Adrenal gland (tissue), 12 donors: Measurements from ENCODE around the gene CACNA1C. TPM values are rescaled to one million over a fixed set of nuclear protein-coding genes. Genes with fewer than 3 reads are reported as not detected.

Experiments
- DNase-seq, 7 donors: peaks; one replicate each; pipeline ENCODE4 v3.0.0-alpha.2; 2019 to 2020
- H3K27ac ChIP-seq, 5 donors: fragments of 200-600 bp; sonication (generic) in 4 of 5; 1 replicate in 3 of 5; 2 replicates in 2 of 5; pipeline versions ENCODE4 v1.5.1 to v1.8.0; 2016 to 2020; ENCODE audit warnings: mild to moderate bottlenecking in 1 of 5
- H3K27me3 ChIP-seq: fragments of 200-600 bp; 2 replicates; pipeline ENCODE4 v1.8.0; 2021
- H3K36me3 ChIP-seq, 2 donors: fragments of 200-600 bp; replicated peaks in 1 of 2; 1 replicate in 1 of 2; 2 replicates in 1 of 2; pipeline versions ENCODE4 v1.5.1 to v1.8.0; 2018 to 2022
- H3K4me1 ChIP-seq, 2 donors: fragments of 200-600 bp; replicated peaks in 1 of 2; 1 replicate in 1 of 2; 2 replicates in 1 of 2; pipeline versions ENCODE4 v1.5.1 to v1.8.0; 2018 to 2021
- H3K4me3 ChIP-seq, 4 donors: fragments of 200-600 bp; sonication (generic) in 3 of 4; one replicate each; pipeline ENCODE4 v1.5.1; 2016 to 2018
- H3K9me3 ChIP-seq, 3 donors: fragments of 200-600 bp; sonication (generic) in 1 of 3; replicated peaks in 1 of 3; 1 replicate in 2 of 3; 2 replicates in 1 of 3; pipeline versions ENCODE4 v1.5.1 to v1.8.0; 2016 to 2021
- CTCF ChIP-seq, 6 experiments: fragments of 450-650 bp in 4 of 6; fragments of 200-600 bp in 2 of 6; sonication (generic) in 1 of 6; IDR thresholded peaks; 1 replicate in 5 of 6; 2 replicates in 1 of 6; pipeline versions ENCODE4 v1.5.1 to v1.8.0; 2016 to 2021; ENCODE audit warnings: antibody characterized with exemption in 6 of 6, mild to moderate bottlenecking in 2 of 6, moderate library complexity in 1 of 6
- POLR2A ChIP-seq, 2 donors: fragments of 450-650 bp; IDR thresholded peaks; one replicate each; pipeline ENCODE4 v1.6.1; 2017; ENCODE audit warnings: antibody characterized with exemption in 2 of 2, mild to moderate bottlenecking in 2 of 2, moderate library complexity in 1 of 2
- WGBS, 4 donors: extraction: QIAGEN DNeasy Blood & Tissue Kit in 2 of 4; methylation state at CpG; one replicate each; pipeline versions ENCODE4 v1.1.5 to v1.1.7; 2013 to 2017; 5-methylcytosine and 5-hydroxymethylcytosine counted together
- intact Hi-C, 2 donors: fragments of 100-400 bp; cut with DNase I; formaldehyde crosslinking; loops; one replicate each; pipeline versions ENCODE4 v1.14.1 to v1.15.0; 2022 to 2023
- polyA plus RNA-seq, 3 donors: library from polyadenylated mRNA; stranded (reverse); fragments of 200-250 nt in 2 of 3; fragments of 350-450 nt in 1 of 3; fragmentation: Illumina TruSeq in 1 of 3; extraction: RNeasy Lipid Tissue Mini Kit (QIAGEN cat#74804) in 1 of 3; gene quantifications; one replicate each; pipeline ENCODE4 v1.2.3, GENCODE V29; 2013 to 2014
- total RNA-seq, 9 donors: library from RNA; depleted of rRNA in 4 of 9; stranded (reverse); fragments of >200 nt in 4 of 9; fragments of 120-200 nt in 1 of 9; fragmentation: NEBNext Ultra II Directional in 1 of 9; extraction: Animal tissue kit (Norgen Biotek cat#: 25700) in 1 of 9; gene quantifications; one replicate each; pipeline versions ENCODE4 v1.1.0 to v1.2.4, GENCODE V29; 2013 to 2023
- donor health status: healthy with polysubstance abuse.
- donor health status: Bipolar disorder and iron deficiency.
- donor health status: DM: yes; HTN: yes; CAD: no.
- donor health status: DM: no; HTN: no; CAD: no.
- donor health status: DM: no; HTN: no; CAD: no.
- donor health status: DM: yes; HTN: yes; CAD: no.

CACNA1C gene
- total and polyA plus RNA-seq, 12 donors, result 1.4 to 5.8 (median 3.5) TPM

GRCh38 chr12:2624543-2625288 lies 571.9 kb downstream of the CACNA1C start:
- 62 to 75% (median 70%) methylated on average over 18 to 19 of the region's 19 CpGs for WGBS, 4 donors
- Histone ChIP-seq H3K4me3 (no peak overlapping the region), H3K36me3 (no peaks in the 10 kb centered on the region), H3K27me3 (no peaks in the 10 kb centered on the region), H3K4me1 (no peaks in the 10 kb centered on the region), H3K9me3 (no peaks in the 10 kb centered on the region), H3K27ac (no peak overlapping the region)
- intact Hi-C loops, result no loop called here
- DNase-seq, result peak in 1 of 7 donors; percentile 62
- no peak for TF ChIP-seq CTCF (IDR thresholded peaks at IDR 0.05)
- no peak for TF ChIP-seq POLR2A (IDR thresholded peaks at IDR 0.05)

GRCh38 chr12:2625289-2625612 lies 572.5 kb downstream of the CACNA1C start:
- no peaks in the 10 kb centered on the region for H3K9me3 ChIP-seq
- WGBS, 4 donors, result 66 to 76% (median 69%) methylated on average over 9 to 13 of the region's 13 CpGs
- intact Hi-C loops, result no loop called here
- H3K4me1 ChIP-seq, result no peaks in the 10 kb centered on the region
- no peaks in the 10 kb centered on the region for H3K36me3 ChIP-seq
- H3K27ac ChIP-seq, result no peak overlapping the region
- no peak for TF ChIP-seq CTCF (IDR thresholded peaks at IDR 0.05)
- no peak for TF ChIP-seq POLR2A (IDR thresholded peaks at IDR 0.05)
- no peak for DNase-seq
- H3K4me3 ChIP-seq, result no peak overlapping the region
- H3K27me3 ChIP-seq, result no peaks in the 10 kb centered on the region

- WGBS, 4 donors, result 63 to 75% (median 69%) methylated on average over 12 to 15 of the region's 15 CpGs
- no peaks in the 10 kb centered on the region for H3K36me3 ChIP-seq
Measured at GRCh38 chr12:2627076-2627834, 574.5 kb downstream of the CACNA1C start.

More at GRCh38 chr12:2627076-2627834, 574.5 kb downstream of the CACNA1C start:
- Histone ChIP-seq H3K4me1 (peaks cover 0 to 7% of the 10 kb centered on the region in 2 donors), H3K27ac (no peak overlapping the region), H3K4me3 (no peak overlapping the region), H3K9me3 (no peaks in the 10 kb centered on the region), H3K27me3 (no peaks in the 10 kb centered on the region)
- intact Hi-C loops, result no loop called here
- TF ChIP-seq POLR2A (IDR thresholded peaks at IDR 0.05), result no peak
- TF ChIP-seq CTCF (IDR thresholded peaks at IDR 0.05), result no peak
- DNase-seq, result no peak
